HK-2 (cell line): ENCODE results near the gene NR4A2.

Source experiments
- DNase-seq: peaks from one replicate; pipeline ENCODE4 v3.0.0-alpha.2; 2018; ENCODE audit not compliant: unreplicated experiment

NR4A2 gene

GRCh38 chr2:156340377-156340776 is 7.9 kb upstream of the NR4A2 start:
- DNase-seq: no peak

GRCh38 chr2:156339865-156340264 is 7.3 kb upstream of the NR4A2 start:
- no peak for DNase-seq

- no peak for DNase-seq
Observed at GRCh38 chr2:156339110-156339847, 6.8 kb upstream of the NR4A2 start.

- no peak for DNase-seq
Observed at GRCh38 chr2:156338578-156338977, 6.1 kb upstream of the NR4A2 start.

- peak; percentile 82 for DNase-seq
Observed at GRCh38 chr2:156334496-156335478, 2.3 kb upstream of the NR4A2 start.

GRCh38 chr2:156333951-156334495 is 1.5 kb upstream of the NR4A2 start:
- DNase-seq: peak; percentile 53

- no peak for DNase-seq
Observed at GRCh38 chr2:156333274-156333950, 891 bp upstream of the NR4A2 start.

GRCh38 chr2:156332284-156332533 is 312 bp downstream of the NR4A2 start:
- DNase-seq: no peak

- peak; percentile 61 for DNase-seq
Observed at GRCh38 chr2:156331572-156332283, 793 bp downstream of the NR4A2 start.

- DNase-seq: no peak
Observed at GRCh38 chr2:156329927-156330726, 2.4 kb downstream of the NR4A2 start.

- no peak for DNase-seq
Observed at GRCh38 chr2:156329031-156329926, 3.2 kb downstream of the NR4A2 start.

GRCh38 chr2:156327835-156328695 is 4.5 kb downstream of the NR4A2 start:
- no peak for DNase-seq

- no peak for DNase-seq
Observed at GRCh38 chr2:156326526-156327095, 5.9 kb downstream of the NR4A2 start.

- DNase-seq: no peak
Observed at GRCh38 chr2:156325688-156326525, 6.6 kb downstream of the NR4A2 start.

- DNase-seq: no peak
Observed at GRCh38 chr2:156323754-156324153, 8.8 kb downstream of the NR4A2 start.

GRCh38 chr2:156322686-156323231 is 9.8 kb downstream of the NR4A2 start:
- no peak for DNase-seq

GRCh38 chr2:156322051-156322685 is 10.4 kb downstream of the NR4A2 start:
- no peak for DNase-seq
